Activated CD4-positive, alpha-beta T cell treated with anti-CD3 and anti-CD28 coated beads, Interleukin-2, amount 10 ng/mL, durations not matched to agents 7 days and 5 days (primary cell): ENCODE results near the gene SACS. TPM values are rescaled to one million over a fixed set of nuclear protein-coding genes. Genes with fewer than 3 reads are reported as not detected.
"Not testable (repeated sequence)": the region's sequence is repeated elsewhere in the genome, so short reads cannot be mapped to it uniquely, and the experiment has no call there.

Source experiments
- CTCF ChIA-PET: fragments of 350-600 bp; sonication (Branson Sonifier 250); formaldehyde crosslinking; loops from one replicate; lab custom pipeline; 2021; ENCODE audit warnings: antibody characterized with exemption; lab: Charles Lee
- POLR2A ChIA-PET: fragments of 350-600 bp; sonication (Branson Sonifier 250); formaldehyde crosslinking; loops from one replicate; lab custom pipeline; 2021; ENCODE audit warnings: antibody characterized with exemption; lab: Charles Lee
- DNase-seq: peaks from one replicate; pipeline ENCODE4 v3.0.0-alpha.2; 2020
- H3K27ac Mint-ChIP-seq: one replicate; pipeline ENCODE4 v1.8.0; 2021; ENCODE audit warnings: mild to moderate bottlenecking, moderate library complexity, mixed read lengths
- H3K27me3 Mint-ChIP-seq: one replicate; pipeline ENCODE4 v1.8.0; 2021; ENCODE audit warnings: mixed read lengths
- H3K36me3 Mint-ChIP-seq: one replicate; pipeline ENCODE4 v1.8.0; 2021; ENCODE audit warnings: low read depth, mixed read lengths
- H3K4me1 Mint-ChIP-seq: one replicate; pipeline ENCODE4 v1.8.0; 2021; ENCODE audit warnings: mixed read lengths
- H3K4me3 Mint-ChIP-seq: one replicate; pipeline ENCODE4 v1.8.0; 2021; ENCODE audit warnings: mild to moderate bottlenecking, moderate library complexity, mixed read lengths
- H3K9me3 Mint-ChIP-seq: one replicate; pipeline ENCODE4 v1.8.0; 2021; ENCODE audit warnings: mixed read lengths
- total RNA-seq, 2 experiments: library from RNA; stranded (reverse); gene quantifications; one replicate each; pipeline ENCODE4 v1.2.3, GENCODE V29; 2021

The SACS gene
- total RNA-seq, 2 experiments from 2014 or later = 24.4 to 25.3 TPM

GRCh38 chr13:23449398-23450162, 16.1 kb upstream of the SACS start:
- no peaks in the 10 kb centered on the region for H3K36me3 Mint-ChIP-seq
- peaks cover 6% of the 10 kb centered on the region for H3K27me3 Mint-ChIP-seq
- H3K9me3 Mint-ChIP-seq = peaks cover 3% of the 10 kb centered on the region
- no peak overlapping the region for H3K27ac Mint-ChIP-seq
- no peak overlapping the region for H3K4me3 Mint-ChIP-seq
- no peak for DNase-seq
- H3K4me1 Mint-ChIP-seq = no peaks in the 10 kb centered on the region
- CTCF ChIA-PET = no interaction called here
- POLR2A ChIA-PET = no interaction called here

- Mint-ChIP-seq H3K9me3 (peaks cover 3% of the 10 kb centered on the region), H3K4me3 (no peak overlapping the region), H3K4me1 (no peaks in the 10 kb centered on the region), H3K27ac (no peak overlapping the region), H3K36me3 (no peaks in the 10 kb centered on the region), H3K27me3 (peaks cover 6% of the 10 kb centered on the region)
- POLR2A ChIA-PET = no interaction called here
- CTCF ChIA-PET = no interaction called here
- DNase-seq = no peak
Measured at GRCh38 chr13:23447927-23448326, 14.4 kb upstream of the SACS start.

- peaks cover 3% of the 10 kb centered on the region for H3K9me3 Mint-ChIP-seq
- H3K27ac Mint-ChIP-seq = no peak overlapping the region
- peaks cover 6% of the 10 kb centered on the region for H3K27me3 Mint-ChIP-seq
- no peak overlapping the region for H3K4me3 Mint-ChIP-seq
- H3K4me1 Mint-ChIP-seq = no peaks in the 10 kb centered on the region
- POLR2A ChIA-PET = no interaction called here
- CTCF ChIA-PET = interaction anchor here (0.9 kb wide), 1 partner anchor 9 kb away, joined by 4 read pairs; no protein-coding TSS in a partner anchor
- H3K36me3 Mint-ChIP-seq = no peaks in the 10 kb centered on the region
- no peak for DNase-seq
Measured at GRCh38 chr13:23445794-23446193, 12.3 kb upstream of the SACS start.

- Mint-ChIP-seq H3K9me3 (peaks cover 3% of the 10 kb centered on the region), H3K4me1 (no peaks in the 10 kb centered on the region), H3K27ac (no peak overlapping the region), H3K36me3 (no peaks in the 10 kb centered on the region), H3K27me3 (no peaks in the 10 kb centered on the region), H3K4me3 (no peak overlapping the region)
- DNase-seq = no peak
- POLR2A ChIA-PET = no interaction called here
- CTCF ChIA-PET = interaction anchor here (1.6 kb wide), 1 partner anchor 14 kb away, joined by 3 read pairs; no protein-coding TSS in a partner anchor
Measured at GRCh38 chr13:23443878-23444277, 10.4 kb upstream of the SACS start.

- H3K4me3 Mint-ChIP-seq = no peak overlapping the region
- H3K27me3 Mint-ChIP-seq = no peaks in the 10 kb centered on the region
- CTCF ChIA-PET = no interaction called here
- POLR2A ChIA-PET = no interaction called here
- H3K36me3 Mint-ChIP-seq = no peaks in the 10 kb centered on the region
- no peak for DNase-seq
- no peak overlapping the region for H3K27ac Mint-ChIP-seq
- peaks cover 3% of the 10 kb centered on the region for H3K9me3 Mint-ChIP-seq
- no peaks in the 10 kb centered on the region for H3K4me1 Mint-ChIP-seq
Measured at GRCh38 chr13:23443110-23443509, 9.6 kb upstream of the SACS start.

GRCh38 chr13:23440821-23441618, 7.5 kb upstream of the SACS start:
- no peak for DNase-seq
- H3K27me3 Mint-ChIP-seq = no peaks in the 10 kb centered on the region
- H3K4me3 Mint-ChIP-seq = no peak overlapping the region
- no peaks in the 10 kb centered on the region for H3K4me1 Mint-ChIP-seq
- ChIA-PET CTCF (interaction anchor here (0.6 to 0.9 kb wide), 2 partner anchors 16 to 278 kb away, joined by 3 read pairs; no protein-coding TSS in a partner anchor), POLR2A (no interaction called here)
- H3K9me3 Mint-ChIP-seq = peaks cover 3% of the 10 kb centered on the region
- no peaks in the 10 kb centered on the region for H3K36me3 Mint-ChIP-seq
- no peak overlapping the region for H3K27ac Mint-ChIP-seq

- H3K27ac Mint-ChIP-seq, H3K4me3 Mint-ChIP-seq, H3K27me3 Mint-ChIP-seq, H3K4me1 Mint-ChIP-seq, POLR2A ChIA-PET, H3K36me3 Mint-ChIP-seq, H3K9me3 Mint-ChIP-seq, DNase-seq: not testable (repeated sequence)
- CTCF ChIA-PET = interaction anchor here (0.6 kb wide), 1 partner anchor 279 kb away, joined by 3 read pairs; no protein-coding TSS in a partner anchor
Measured at GRCh38 chr13:23440324-23440723, 6.8 kb upstream of the SACS start.

- H3K9me3 Mint-ChIP-seq = no peaks in the 10 kb centered on the region
- H3K36me3 Mint-ChIP-seq = no peaks in the 10 kb centered on the region
- H3K27me3 Mint-ChIP-seq = peaks cover 15% of the 10 kb centered on the region
- H3K4me1 Mint-ChIP-seq = peaks cover 4% of the 10 kb centered on the region
- no peak overlapping the region for H3K4me3 Mint-ChIP-seq
- CTCF ChIA-PET = interaction anchor here (1.6 kb wide), 1 partner anchor 298 kb away, joined by 3 read pairs; no protein-coding TSS in a partner anchor
- no peak for DNase-seq
- POLR2A ChIA-PET = no interaction called here
- no peak overlapping the region for H3K27ac Mint-ChIP-seq
Measured at GRCh38 chr13:23437916-23438315, 4.4 kb upstream of the SACS start.

- H3K9me3 Mint-ChIP-seq = no peaks in the 10 kb centered on the region
- no peak overlapping the region for H3K4me3 Mint-ChIP-seq
- POLR2A ChIA-PET = no interaction called here
- peaks cover 25% of the 10 kb centered on the region for H3K27me3 Mint-ChIP-seq
- H3K36me3 Mint-ChIP-seq = no peaks in the 10 kb centered on the region
- CTCF ChIA-PET = interaction anchor here (0.6 to 1.6 kb wide), 4 partner anchors 9 to 442 kb away, joined by 3 to 4 read pairs (median 4); no protein-coding TSS in a partner anchor
- H3K27ac Mint-ChIP-seq = no peak overlapping the region
- peaks cover 4% of the 10 kb centered on the region for H3K4me1 Mint-ChIP-seq
- no peak for DNase-seq
Measured at GRCh38 chr13:23436680-23437079, 3.2 kb upstream of the SACS start.

GRCh38 chr13:23434491-23434890, 989 bp upstream of the SACS start:
- Mint-ChIP-seq H3K9me3 (no peaks in the 10 kb centered on the region), H3K27me3 (peaks cover 35% of the 10 kb centered on the region), H3K27ac (no peak overlapping the region), H3K36me3 (no peaks in the 10 kb centered on the region), H3K4me3 (no peak overlapping the region), H3K4me1 (peaks cover 4% of the 10 kb centered on the region)
- ChIA-PET CTCF (no interaction called here), POLR2A (no interaction called here)
- DNase-seq = no peak

GRCh38 chr13:23432626-23433025, 876 bp downstream of the SACS start:
- H3K27ac Mint-ChIP-seq = no peak overlapping the region
- H3K27me3 Mint-ChIP-seq = peaks cover 35% of the 10 kb centered on the region
- H3K36me3 Mint-ChIP-seq = no peaks in the 10 kb centered on the region
- H3K4me1 Mint-ChIP-seq = peaks cover 4% of the 10 kb centered on the region
- POLR2A ChIA-PET = no interaction called here
- CTCF ChIA-PET = no interaction called here
- no peaks in the 10 kb centered on the region for H3K9me3 Mint-ChIP-seq
- DNase-seq = no peak
- no peak overlapping the region for H3K4me3 Mint-ChIP-seq

GRCh38 chr13:23430664-23431063, 2.8 kb downstream of the SACS start:
- POLR2A ChIA-PET = no interaction called here

More at GRCh38 chr13:23430664-23431063, 2.8 kb downstream of the SACS start:
- peaks cover 4% of the 10 kb centered on the region for H3K4me1 Mint-ChIP-seq
- DNase-seq = no peak
- H3K36me3 Mint-ChIP-seq = no peaks in the 10 kb centered on the region
- H3K9me3 Mint-ChIP-seq = no peaks in the 10 kb centered on the region
- CTCF ChIA-PET = interaction anchor here (0.6 to 1.2 kb wide), 2 partner anchors 14 to 212 kb away, joined by 3 read pairs; no protein-coding TSS in a partner anchor
- peaks cover 35% of the 10 kb centered on the region for H3K27me3 Mint-ChIP-seq
- no peak overlapping the region for H3K27ac Mint-ChIP-seq
- no peak overlapping the region for H3K4me3 Mint-ChIP-seq
